Suppressor macrophage (primary cell): ENCODE data around the gene RIMS4.
"Not testable (repeated sequence)": the region's sequence is repeated elsewhere in the genome, so short reads cannot be mapped to it uniquely, and the experiment has no call there.

Experiments
- DNase-seq, 4 experiments: peaks; one replicate each; pipeline ENCODE4 v3.0.0-alpha.2; 2020 to 2022

The RIMS4 gene

GRCh38 chr20:44830523-44830922 lies 20.2 kb upstream of the RIMS4 start:
- DNase-seq, result no peak

GRCh38 chr20:44829688-44830087 lies 19.3 kb upstream of the RIMS4 start:
- DNase-seq, result no peak

- no peak for DNase-seq
Observed at GRCh38 chr20:44828640-44829039, 18.3 kb upstream of the RIMS4 start.

GRCh38 chr20:44827401-44827800 lies 17.1 kb upstream of the RIMS4 start:
- no peak for DNase-seq

- DNase-seq, result not testable (repeated sequence)
Observed at GRCh38 chr20:44821576-44821975, 11.2 kb upstream of the RIMS4 start.

- no peak for DNase-seq
Observed at GRCh38 chr20:44819936-44820335, 9.6 kb upstream of the RIMS4 start.

GRCh38 chr20:44817143-44817910 lies 7.0 kb upstream of the RIMS4 start:
- no peak for DNase-seq

GRCh38 chr20:44814937-44815336 lies 4.6 kb upstream of the RIMS4 start:
- no peak for DNase-seq

- no peak for DNase-seq
Observed at GRCh38 chr20:44811150-44811685, 872 bp upstream of the RIMS4 start.

- peak in 1 of 4 experiments; percentile 7 for DNase-seq
Observed at GRCh38 chr20:44810061-44810390, 320 bp downstream of the RIMS4 start.

GRCh38 chr20:44809380-44810060 lies 826 bp downstream of the RIMS4 start:
- no peak for DNase-seq

- DNase-seq, result no peak
Observed at GRCh38 chr20:44807684-44808056, 2.7 kb downstream of the RIMS4 start.

GRCh38 chr20:44807051-44807683 lies 3.2 kb downstream of the RIMS4 start:
- DNase-seq, result no peak

- DNase-seq, result no peak
Observed at GRCh38 chr20:44805979-44806620, 4.2 kb downstream of the RIMS4 start.

- DNase-seq, result peak in 3 of 4 experiments; percentile 12 to 32 (median 27)
Observed at GRCh38 chr20:44805335-44805978, 4.9 kb downstream of the RIMS4 start.

- no peak for DNase-seq
Observed at GRCh38 chr20:44803383-44803941, 6.9 kb downstream of the RIMS4 start.

GRCh38 chr20:44802702-44803101 lies 7.6 kb downstream of the RIMS4 start:
- DNase-seq, result no peak

- DNase-seq, result no peak
Observed at GRCh38 chr20:44800391-44801046, 9.8 kb downstream of the RIMS4 start.

- no peak for DNase-seq
Observed at GRCh38 chr20:44799691-44800090, 10.7 kb downstream of the RIMS4 start.

- no peak for DNase-seq
Observed at GRCh38 chr20:44796758-44797457, 13.4 kb downstream of the RIMS4 start.

- DNase-seq, result no peak
Observed at GRCh38 chr20:44796311-44796710, 14.0 kb downstream of the RIMS4 start.
